HEK293T (cell line): ENCODE results near the gene GPR39.

Source experiments
- FOXM1 ChIP-seq: fragments of 450-650 bp; IDR thresholded peaks from 2 replicates; pipeline ENCODE4 v1.6.1; 2017; ENCODE audit warnings: mild to moderate bottlenecking, borderline replicate concordance
- HDGF ChIP-seq: fragments of 450-650 bp; IDR thresholded peaks from 2 replicates; pipeline ENCODE4 v1.6.1; 2017; ENCODE audit warnings: antibody characterized with exemption, borderline replicate concordance
- SP1 ChIP-seq: fragments of 450-650 bp; IDR thresholded peaks from 2 replicates; pipeline ENCODE4 v1.6.1; 2017
- SUZ12 ChIP-seq: fragments of 450-650 bp; IDR thresholded peaks from 2 replicates; pipeline ENCODE4 v1.6.1; 2016; ENCODE audit warnings: mild to moderate bottlenecking

DNA sequence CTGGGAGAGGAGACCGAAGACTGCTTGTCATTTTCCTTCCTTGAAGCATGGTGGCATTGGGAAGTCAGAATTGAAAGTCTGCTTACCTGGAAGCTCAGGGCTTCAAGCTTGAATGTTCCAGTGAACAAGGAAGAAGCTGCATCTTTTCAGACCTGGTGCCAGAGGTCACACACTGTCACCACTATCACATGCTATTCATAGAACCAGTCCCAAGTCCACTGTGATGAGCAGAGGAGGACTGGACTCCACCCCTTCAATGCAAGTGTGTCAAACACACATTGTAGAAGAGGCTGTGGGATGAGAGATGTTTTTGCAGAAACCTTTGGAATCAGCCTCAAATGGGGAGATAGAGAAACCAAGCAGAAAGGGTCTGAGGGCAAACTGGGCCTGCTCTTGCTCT lies 172.0 kb downstream of the GPR39 start:
- TF ChIP-seq FOXM1 (no peak), HDGF (no peak), SP1 (no peak), SUZ12 (no peak)
